H1 (cell line): ENCODE results near the gene PRRC1.

Experiments
- ASH2L ChIP-seq: fragments of 200-600, 300-600 bp; sonication (generic); IDR thresholded peaks from one replicate; pipeline ENCODE4 v1.7.1; 2017; ENCODE audit warnings: low read length
- BRCA1 ChIP-seq: IDR thresholded peaks from 2 replicates; pipeline ENCODE4 v1.6.1; 2012; ENCODE audit warnings: low read depth, low read length, improper control_type of control experiment
- CTCF ChIP-seq, 3 experiments: IDR thresholded peaks; 1 replicate in 2 of 3; 2 replicates in 1 of 3; pipeline versions ENCODE4 v1.5.1 to v1.6.1; 2011; ENCODE audit warnings: low read length in 3 of 3, mild to moderate bottlenecking in 3 of 3, inconsistent platforms in 2 of 3, low read depth in 1 of 3, moderate library complexity in 1 of 3; ENCODE audit not compliant: insufficient read depth in 1 of 3; ENCODE audit errors: control extremely low read depth in 1 of 3
- GABPA ChIP-seq: IDR thresholded peaks from 2 replicates; pipeline ENCODE4 v1.6.1; 2011; ENCODE audit warnings: mild to moderate bottlenecking, low read length, moderate library complexity, borderline replicate concordance; ENCODE audit not compliant: insufficient read depth
- POLR2A ChIP-seq, 2 experiments: IDR thresholded peaks; 1 replicate in 1 of 2; 2 replicates in 1 of 2; pipeline ENCODE4 v1.6.1; 2011; ENCODE audit warnings: low read depth in 2 of 2, low read length in 2 of 2, mild to moderate bottlenecking in 2 of 2; ENCODE audit errors: control extremely low read depth in 1 of 2
- SP1 ChIP-seq: IDR thresholded peaks from 2 replicates; pipeline ENCODE4 v1.6.1; 2011; ENCODE audit warnings: low read depth, low read length
- YY1 ChIP-seq: IDR thresholded peaks from 2 replicates; pipeline ENCODE4 v1.6.1; 2011; ENCODE audit warnings: low read depth, mild to moderate bottlenecking, low read length

- TF ChIP-seq POLR2A (IDR thresholded peaks at IDR 0.05; ENCODE audit: control extremely low read depth in 1 of 2, low read depth in 2 of 2, low read length in 2 of 2) (no peak), CTCF (IDR thresholded peaks at IDR 0.05; ENCODE audit: control extremely low read depth in 1 of 3, insufficient read depth in 1 of 3, low read depth in 1 of 3, low read length in 3 of 3) (no peak), GABPA (no peak), YY1 (no peak), ASH2L (no peak), SP1 (no peak), BRCA1 (no peak)
Observed at GRCh38 chr5:127472700-127473099, 44.7 kb upstream of the PRRC1 start.
